Suprapubic skin (tissue), 4 donors: ENCODE results near the gene TXNDC17. TPM values are rescaled to one million over a fixed set of nuclear protein-coding genes. Genes with fewer than 3 reads are reported as not detected.

Experiments used
- DNase-seq, 2 donors: peaks; one replicate each; pipeline ENCODE4 v3.0.0-alpha.2; 2019; ENCODE audit warnings: low spot score in 2 of 2
- H3K27ac ChIP-seq: fragments of 200-600 bp; sonication (generic); one replicate; pipeline ENCODE4 v1.5.1; 2019
- H3K27me3 ChIP-seq: fragments of 200-600 bp; sonication (generic); one replicate; pipeline ENCODE4 v1.5.1; 2019
- H3K36me3 ChIP-seq: fragments of 200-600 bp; sonication (generic); one replicate; pipeline ENCODE4 v1.5.1; 2019
- H3K4me1 ChIP-seq: fragments of 200-600 bp; sonication (generic); one replicate; pipeline ENCODE4 v1.5.1; 2019
- H3K4me3 ChIP-seq: fragments of 200-600 bp; sonication (generic); one replicate; pipeline ENCODE4 v1.5.1; 2019; ENCODE audit warnings: mild to moderate bottlenecking
- H3K9me3 ChIP-seq: fragments of 200-600 bp; sonication (generic); one replicate; pipeline ENCODE4 v1.5.1; 2019
- CTCF ChIP-seq, 2 donors: fragments of 200-600 bp in 1 of 2; fragments of 450-650 bp in 1 of 2; sonication (generic) in 1 of 2; IDR thresholded peaks; one replicate each; pipeline ENCODE4 v1.5.1; 2016 to 2019; ENCODE audit warnings: antibody characterized with exemption in 2 of 2, mild to moderate bottlenecking in 1 of 2, moderate library complexity in 1 of 2
- EP300 ChIP-seq: sonication (generic); formaldehyde crosslinking; IDR thresholded peaks from one replicate; pipeline ENCODE4 v1.6.1; 2017; ENCODE audit warnings: antibody characterized with exemption
- POLR2A ChIP-seq, 2 donors: fragments of 450-650 bp; IDR thresholded peaks; one replicate each; pipeline ENCODE4 v1.6.1; 2017; ENCODE audit warnings: antibody characterized with exemption in 2 of 2, mild to moderate bottlenecking in 2 of 2, moderate library complexity in 2 of 2
- POLR2AphosphoS5 ChIP-seq, 3 donors: sonication (generic); formaldehyde crosslinking; IDR thresholded peaks; one replicate each; pipeline ENCODE4 v1.6.1; 2017; ENCODE audit warnings: antibody characterized with exemption in 3 of 3
- WGBS: methylation state at CpG from one replicate; pipeline ENCODE4 v1.1.5; 2018; 5-methylcytosine and 5-hydroxymethylcytosine counted together
- total RNA-seq, 4 donors: library from RNA; depleted of rRNA; stranded (reverse); fragments of >200 nt; gene quantifications; one replicate each; pipeline ENCODE4 v1.1.0, GENCODE V29; 2016

Gene TXNDC17
- total RNA-seq, 4 donors from 2014 or later: 30.0 to 153 (median 92.9) TPM

GRCh38 chr17:6636105-6636504 lies 4.8 kb upstream of the TXNDC17 start:
- H3K4me1 ChIP-seq: peaks cover 24% of the 10 kb centered on the region
- no peaks in the 10 kb centered on the region for H3K27me3 ChIP-seq
- no peak overlapping the region for H3K27ac ChIP-seq
- no peak for DNase-seq
- no peaks in the 10 kb centered on the region for H3K9me3 ChIP-seq
- H3K4me3 ChIP-seq: no peak overlapping the region
- 75% methylated on average over 2 of the region's 2 CpGs for WGBS
- no peak for TF ChIP-seq POLR2AphosphoS5 (IDR thresholded peaks at IDR 0.05)
- no peak for TF ChIP-seq POLR2A (IDR thresholded peaks at IDR 0.05)
- TF ChIP-seq CTCF (IDR thresholded peaks at IDR 0.05): no peak
- no peak for TF ChIP-seq EP300
- peaks cover 33% of the 10 kb centered on the region for H3K36me3 ChIP-seq

- 94% methylated on average over 14 of the region's 17 CpGs for WGBS
Observed at GRCh38 chr17:6636616-6637457, 4.0 kb upstream of the TXNDC17 start.

GRCh38 chr17:6637458-6637840 lies 3.4 kb upstream of the TXNDC17 start:
- DNase-seq: no peak
- Histone ChIP-seq H3K4me3 (no peak overlapping the region), H3K36me3 (peaks cover 20% of the 10 kb centered on the region), H3K27me3 (no peaks in the 10 kb centered on the region), H3K27ac (no peak overlapping the region), H3K4me1 (peaks cover 37% of the 10 kb centered on the region), H3K9me3 (no peaks in the 10 kb centered on the region)
- no peak for TF ChIP-seq CTCF (IDR thresholded peaks at IDR 0.05)
- TF ChIP-seq POLR2A (IDR thresholded peaks at IDR 0.05): no peak
- no peak for TF ChIP-seq POLR2AphosphoS5 (IDR thresholded peaks at IDR 0.05)
- 90% methylated on average over 6 of the region's 6 CpGs for WGBS

More at GRCh38 chr17:6636616-6637457, 4.0 kb upstream of the TXNDC17 start:
- DNase-seq: no peak
- Histone ChIP-seq H3K36me3 (peaks cover 25% of the 10 kb centered on the region), H3K27ac (no peak overlapping the region), H3K9me3 (no peaks in the 10 kb centered on the region), H3K4me1 (peaks cover 31% of the 10 kb centered on the region), H3K4me3 (no peak overlapping the region), H3K27me3 (no peaks in the 10 kb centered on the region)
- TF ChIP-seq EP300 (no peak), CTCF (IDR thresholded peaks at IDR 0.05) (no peak), POLR2AphosphoS5 (IDR thresholded peaks at IDR 0.05) (no peak), POLR2A (IDR thresholded peaks at IDR 0.05) (no peak)

GRCh38 chr17:6638046-6638908 lies 2.6 kb upstream of the TXNDC17 start:
- WGBS: 84% methylated on average over 23 of the region's 24 CpGs
- DNase-seq: no peak
- Histone ChIP-seq H3K27ac (no peak overlapping the region), H3K36me3 (peaks cover 12% of the 10 kb centered on the region), H3K4me3 (no peak overlapping the region), H3K9me3 (no peaks in the 10 kb centered on the region), H3K4me1 (peaks cover 45% of the 10 kb centered on the region), H3K27me3 (no peaks in the 10 kb centered on the region)
- TF ChIP-seq EP300 (no peak), POLR2AphosphoS5 (IDR thresholded peaks at IDR 0.05) (no peak), CTCF (IDR thresholded peaks at IDR 0.05) (no peak), POLR2A (IDR thresholded peaks at IDR 0.05) (no peak)

GRCh38 chr17:6639014-6639585 lies 1.8 kb upstream of the TXNDC17 start:
- TF ChIP-seq EP300 (no peak), POLR2AphosphoS5 (IDR thresholded peaks at IDR 0.05) (no peak), POLR2A (IDR thresholded peaks at IDR 0.05) (no peak), CTCF (IDR thresholded peaks at IDR 0.05) (no peak)
- Histone ChIP-seq H3K9me3 (no peaks in the 10 kb centered on the region), H3K27ac (no peak overlapping the region), H3K4me3 (peak overlapping the region; percentile 89), H3K27me3 (no peaks in the 10 kb centered on the region), H3K36me3 (peaks cover 10% of the 10 kb centered on the region), H3K4me1 (peaks cover 51% of the 10 kb centered on the region)
- DNase-seq: no peak
- 5% methylated on average over 4 of the region's 15 CpGs for WGBS
